Activated CD8-positive, alpha-beta T cell treated with anti-CD3 and anti-CD28 coated beads for 36 hours (primary cell): Measurements from ENCODE around the gene MFSD6. TPM values are rescaled to one million over a fixed set of nuclear protein-coding genes. Genes with fewer than 3 reads are reported as not detected.
A peak's percentile ranks its signal among the peaks of the same experiment; 100 is the strongest.
"Not testable (repeated sequence)": the region's sequence is repeated elsewhere in the genome, so short reads cannot be mapped to it uniquely, and the experiment has no call there.

Experiments used
- ATAC-seq: fragments of 200-7000 bp; cut with Tn5 transposase; one replicate; pipeline ENCODE4 v1.10.0; 2021; ENCODE audit warnings: mild to moderate bottlenecking, moderate library complexity
- CTCF ChIA-PET: fragments of 350-600 bp; sonication (Branson Sonifier 250); formaldehyde crosslinking; loops from one replicate; lab custom pipeline; 2021; ENCODE audit warnings: antibody characterized with exemption; lab: Charles Lee
- POLR2A ChIA-PET: fragments of 350-600 bp; sonication (Branson Sonifier 250); formaldehyde crosslinking; loops from one replicate; lab custom pipeline; 2021; ENCODE audit warnings: antibody characterized with exemption; lab: Charles Lee
- DNase-seq: peaks from one replicate; pipeline ENCODE4 v3.0.0-alpha.2; 2020
- H3K27ac Mint-ChIP-seq: one replicate; pipeline ENCODE4 v1.8.0; 2021; ENCODE audit warnings: mild to moderate bottlenecking, mixed read lengths
- H3K27me3 Mint-ChIP-seq: one replicate; pipeline ENCODE4 v1.8.0; 2021; ENCODE audit warnings: mixed read lengths
- H3K36me3 Mint-ChIP-seq: one replicate; pipeline ENCODE4 v1.8.0; 2021; ENCODE audit warnings: low read depth, mixed read lengths
- H3K4me1 Mint-ChIP-seq: one replicate; pipeline ENCODE4 v1.8.0; 2021; ENCODE audit warnings: low read depth, mixed read lengths
- H3K4me3 Mint-ChIP-seq: one replicate; pipeline ENCODE4 v1.8.0; 2021; ENCODE audit warnings: mild to moderate bottlenecking, moderate library complexity, mixed read lengths
- H3K9me3 Mint-ChIP-seq: one replicate; pipeline ENCODE4 v1.8.0; 2021; ENCODE audit warnings: mixed read lengths
- intact Hi-C: fragments of 100-400 bp; cut with micrococcal nuclease; formaldehyde crosslinking; loops from one replicate; pipeline ENCODE4 v1.10.0; 2022
- total RNA-seq, 2 experiments: library from RNA; stranded (reverse); gene quantifications; one replicate each; pipeline ENCODE4 v1.2.3, GENCODE V29; 2021
- TF ChIP-seq, protein P1 (sequence below): fragments of 200-600 bp; IDR thresholded peaks from one replicate; pipeline ENCODE4 v1.8.0; 2022; ENCODE audit warnings: antibody characterized with exemption, mild to moderate bottlenecking

MFSD6 gene
- total RNA-seq, 2 experiments from 2014 or later = 31.5 to 32.8 TPM

DNA sequence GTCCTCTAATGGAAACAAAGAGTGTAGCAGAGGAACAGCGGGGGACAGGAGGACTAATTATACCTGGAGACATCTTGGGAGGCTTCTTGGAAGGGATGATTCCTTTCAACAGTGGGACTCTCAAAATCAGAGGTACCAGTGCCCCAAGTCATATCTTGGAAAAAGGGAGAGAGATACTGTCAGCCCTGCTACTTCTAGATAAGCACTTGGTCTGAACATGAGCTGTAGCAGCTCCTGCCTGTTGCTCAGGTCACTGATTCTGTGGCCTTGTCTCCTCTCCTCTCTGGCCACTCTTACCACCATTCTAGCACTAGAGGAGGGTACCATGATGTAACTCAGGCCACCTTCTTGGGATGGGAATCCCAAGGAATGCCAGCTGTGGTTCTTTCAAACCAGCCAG, 54.5 kb downstream of the MFSD6 start:
- TF ChIP-seq, protein P1, sequence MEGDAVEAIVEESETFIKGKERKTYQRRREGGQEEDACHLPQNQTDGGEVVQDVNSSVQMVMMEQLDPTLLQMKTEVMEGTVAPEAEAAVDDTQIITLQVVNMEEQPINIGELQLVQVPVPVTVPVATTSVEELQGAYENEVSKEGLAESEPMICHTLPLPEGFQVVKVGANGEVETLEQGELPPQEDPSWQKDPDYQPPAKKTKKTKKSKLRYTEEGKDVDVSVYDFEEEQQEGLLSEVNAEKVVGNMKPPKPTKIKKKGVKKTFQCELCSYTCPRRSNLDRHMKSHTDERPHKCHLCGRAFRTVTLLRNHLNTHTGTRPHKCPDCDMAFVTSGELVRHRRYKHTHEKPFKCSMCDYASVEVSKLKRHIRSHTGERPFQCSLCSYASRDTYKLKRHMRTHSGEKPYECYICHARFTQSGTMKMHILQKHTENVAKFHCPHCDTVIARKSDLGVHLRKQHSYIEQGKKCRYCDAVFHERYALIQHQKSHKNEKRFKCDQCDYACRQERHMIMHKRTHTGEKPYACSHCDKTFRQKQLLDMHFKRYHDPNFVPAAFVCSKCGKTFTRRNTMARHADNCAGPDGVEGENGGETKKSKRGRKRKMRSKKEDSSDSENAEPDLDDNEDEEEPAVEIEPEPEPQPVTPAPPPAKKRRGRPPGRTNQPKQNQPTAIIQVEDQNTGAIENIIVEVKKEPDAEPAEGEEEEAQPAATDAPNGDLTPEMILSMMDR = no peak
- intact Hi-C loops = no loop called here
- Mint-ChIP-seq H3K9me3 (no peaks in the 10 kb centered on the region), H3K4me1 (peaks cover 59% of the 10 kb centered on the region), H3K4me3 (no peak overlapping the region), H3K27ac (no peak overlapping the region), H3K27me3 (no peaks in the 10 kb centered on the region), H3K36me3 (peaks cover 19% of the 10 kb centered on the region)
- no peak for DNase-seq
- CTCF ChIA-PET = interaction anchor here (1.5 kb wide), 1 partner anchor 15 kb away, joined by 5 read pairs; no protein-coding TSS in a partner anchor
- ATAC-seq = no peak
- POLR2A ChIA-PET = interaction anchor here (1.3 kb wide), 1 partner anchor 13 kb away, joined by 3 read pairs; no protein-coding TSS in a partner anchor

DNA sequence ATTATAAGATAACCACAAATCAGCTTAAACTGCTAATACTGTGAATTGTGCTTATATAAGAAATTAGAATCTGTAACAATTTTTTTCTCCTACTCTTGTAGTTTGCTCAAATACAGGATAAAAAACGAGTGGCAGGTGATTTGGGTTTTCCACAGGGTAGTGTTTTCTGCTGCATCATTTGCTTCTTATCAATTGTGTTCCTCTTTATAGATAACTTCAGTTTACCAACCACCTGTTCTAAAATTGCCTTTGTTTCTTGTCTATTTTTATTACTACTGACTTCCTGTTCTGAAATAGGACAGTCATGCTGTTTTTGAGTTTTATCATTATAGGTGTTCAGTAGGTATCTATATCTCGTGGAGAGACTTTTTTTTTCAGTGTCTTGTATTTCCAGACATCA, 56.9 kb downstream of the MFSD6 start:
- CTCF ChIA-PET = no interaction called here
- peak overlapping the region; percentile 6 for H3K27ac Mint-ChIP-seq
- no peak for DNase-seq

DNA sequence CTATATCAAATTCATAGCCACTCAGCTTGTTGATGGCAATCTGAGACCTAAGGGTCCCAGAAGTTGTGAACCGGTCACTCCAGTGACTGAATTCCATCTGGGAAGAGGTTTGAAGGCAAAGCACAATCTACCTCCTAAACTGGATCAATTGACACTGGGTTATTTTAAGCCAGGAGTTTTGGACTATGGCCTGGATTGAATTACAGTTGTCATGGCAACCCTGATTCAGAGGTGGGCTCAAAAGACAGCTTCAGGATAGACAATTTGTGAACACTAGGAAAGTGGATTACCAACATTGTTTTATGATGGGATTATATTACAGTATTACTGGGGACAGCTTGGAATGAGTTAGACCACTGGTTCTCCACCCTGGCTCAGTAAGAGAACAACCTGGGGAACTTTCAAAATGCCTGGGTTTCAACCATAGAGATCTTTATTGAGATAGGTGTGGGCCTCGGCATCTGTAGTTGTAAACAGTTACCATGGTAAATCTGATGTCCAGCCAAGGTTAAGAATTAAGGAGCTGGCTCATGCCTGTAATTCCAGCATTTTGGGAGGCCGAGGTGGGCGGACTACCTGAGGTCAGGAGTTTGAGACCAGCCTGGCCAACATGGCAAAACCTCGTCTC, 58.8 kb downstream of the MFSD6 start:
- intact Hi-C loops = no loop called here
- no peaks in the 10 kb centered on the region for H3K27me3 Mint-ChIP-seq
- H3K4me1 Mint-ChIP-seq = peaks cover 55% of the 10 kb centered on the region
- no peaks in the 10 kb centered on the region for H3K9me3 Mint-ChIP-seq
- ATAC-seq (no peak), DNase-seq (no peak)
- ChIA-PET CTCF (no interaction called here), POLR2A (interaction anchor here (0.7 to 1.0 kb wide), 2 partner anchors 43 to 63 kb away, joined by 3 read pairs; no protein-coding TSS in a partner anchor)
- H3K36me3 Mint-ChIP-seq = peaks cover 31% of the 10 kb centered on the region
- TF ChIP-seq, protein P1 = no peak
- H3K4me3 Mint-ChIP-seq = no peak overlapping the region
- no peak overlapping the region for H3K27ac Mint-ChIP-seq

More for the DNA sequence above, 56.9 kb downstream of the MFSD6 start:
- no peak for ATAC-seq
- intact Hi-C loops = no loop called here
- TF ChIP-seq, protein P1 = no peak
- Mint-ChIP-seq H3K36me3 (peaks cover 21% of the 10 kb centered on the region), H3K4me3 (no peak overlapping the region), H3K27me3 (no peaks in the 10 kb centered on the region), H3K9me3 (no peaks in the 10 kb centered on the region), H3K4me1 (peaks cover 68% of the 10 kb centered on the region)
- POLR2A ChIA-PET = no interaction called here

DNA sequence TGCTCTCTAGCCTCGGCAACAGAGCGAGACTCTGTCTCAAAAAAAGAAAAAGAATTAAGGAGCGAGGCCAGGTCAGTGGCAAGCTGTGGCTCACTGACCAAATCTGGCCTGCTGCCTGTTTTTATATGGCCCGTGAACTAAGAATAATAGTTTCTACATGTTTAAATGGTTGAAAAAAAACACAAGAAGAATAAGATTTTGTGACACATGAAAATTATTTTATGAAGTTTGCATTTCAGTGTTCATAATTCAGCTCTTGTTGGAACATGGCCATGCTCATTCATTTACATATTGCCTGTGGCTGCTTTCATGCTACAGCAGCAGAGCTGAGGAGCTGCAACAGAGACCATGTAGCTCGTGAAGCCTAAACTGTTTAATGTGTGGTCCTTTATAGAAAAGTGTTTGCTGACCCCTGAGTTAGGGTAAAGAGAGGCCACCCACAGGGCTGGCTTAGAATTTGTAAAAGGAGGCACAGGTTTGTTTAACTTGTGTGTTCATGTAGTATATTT, 59.5 kb downstream of the MFSD6 start:
- ATAC-seq (no peak), DNase-seq (no peak)
- CTCF ChIA-PET = no interaction called here
- H3K4me3 Mint-ChIP-seq = no peak overlapping the region
- intact Hi-C loops = no loop called here
- H3K36me3 Mint-ChIP-seq = peaks cover 38% of the 10 kb centered on the region
- TF ChIP-seq, protein P1 = no peak
- H3K4me1 Mint-ChIP-seq = peaks cover 53% of the 10 kb centered on the region
- peak overlapping the region; percentile 11 for H3K27ac Mint-ChIP-seq
- peaks cover 2% of the 10 kb centered on the region for H3K9me3 Mint-ChIP-seq
- no peaks in the 10 kb centered on the region for H3K27me3 Mint-ChIP-seq
- POLR2A ChIA-PET = interaction anchor here (0.7 to 1.1 kb wide), 3 partner anchors 21 to 62 kb away, joined by 3 to 4 read pairs (median 3); no protein-coding TSS in a partner anchor

DNA sequence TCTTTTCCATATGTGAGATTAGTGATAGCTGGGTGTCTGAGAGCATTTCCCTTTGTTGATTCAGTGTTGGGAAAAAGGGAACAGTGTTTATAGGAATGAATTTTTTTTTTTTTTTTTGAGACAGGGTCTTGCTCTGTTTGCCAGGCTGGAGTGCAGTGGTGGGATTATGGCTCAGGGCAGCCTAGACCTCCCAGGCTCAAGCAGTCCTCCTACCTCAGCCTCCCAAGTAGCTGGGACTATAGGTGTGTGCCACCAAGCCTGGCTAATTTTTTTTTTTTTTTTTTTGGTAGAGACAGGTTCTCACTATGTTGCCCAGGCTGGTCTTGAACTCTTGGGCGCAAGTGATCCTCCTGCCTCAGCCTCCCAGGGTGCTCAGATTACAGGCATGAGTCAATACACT, 60.2 kb downstream of the MFSD6 start:
- ATAC-seq, H3K4me3 Mint-ChIP-seq, intact Hi-C loops, H3K27me3 Mint-ChIP-seq, CTCF ChIA-PET, H3K9me3 Mint-ChIP-seq, DNase-seq: not testable (repeated sequence)
- POLR2A ChIA-PET = interaction anchor here (1.0 to 1.1 kb wide), 2 partner anchors 21 to 41 kb away, joined by 3 to 4 read pairs; no protein-coding TSS in a partner anchor
- Mint-ChIP-seq H3K4me1 (peaks cover 50% of the 10 kb centered on the region), H3K27ac (peak overlapping the region; percentile 11), H3K36me3 (peaks cover 43% of the 10 kb centered on the region)
